Astrocyte of the spinal cord (primary cell): ENCODE measurements around the gene MRPL37.

Experiments used
- DNase-seq: peaks from one replicate; pipeline ENCODE4 v3.0.0; 2011; ENCODE audit warnings: low read depth, low spot score
- H3K4me3 ChIP-seq: 2 replicates; pipeline ENCODE4 v1.5.1; 2011; ENCODE audit warnings: low read depth, mild to moderate bottlenecking, low read length, moderate library complexity
- CTCF ChIP-seq: IDR thresholded peaks from 2 replicates; pipeline ENCODE4 v1.5.1; 2012; ENCODE audit warnings: low read depth, mild to moderate bottlenecking, low read length, inconsistent platforms
- in situ Hi-C: cut with HindIII; loops from 2 replicates; pipeline ENCODE4 v1.10.0; 2017; ENCODE audit warnings: low sequenced_read_pairs

MRPL37 gene

GRCh38 chr1:54157401-54157800 lies 42.6 kb upstream of the MRPL37 start:
- H3K4me3 ChIP-seq, result no peak overlapping the region
- no peak for DNase-seq
- in situ Hi-C loops, result no loop called here
- TF ChIP-seq CTCF, result no peak

- in situ Hi-C loops, result no loop called here
- no peak for TF ChIP-seq CTCF
- no peak overlapping the region for H3K4me3 ChIP-seq
- DNase-seq, result peak; percentile 22
Observed at GRCh38 chr1:54158071-54158470, 41.9 kb upstream of the MRPL37 start.

- in situ Hi-C loops, result no loop called here
- H3K4me3 ChIP-seq, result no peak overlapping the region
- DNase-seq, result no peak
- no peak for TF ChIP-seq CTCF
Observed at GRCh38 chr1:54159733-54160316, 40.1 kb upstream of the MRPL37 start.

GRCh38 chr1:54160351-54160750 lies 39.6 kb upstream of the MRPL37 start:
- no peak for TF ChIP-seq CTCF
- no peak for DNase-seq
- H3K4me3 ChIP-seq, result no peak overlapping the region
- in situ Hi-C loops, result no loop called here

GRCh38 chr1:54161495-54162168 lies 38.3 kb upstream of the MRPL37 start:
- no peak for DNase-seq
- in situ Hi-C loops, result no loop called here
- no peak for TF ChIP-seq CTCF
- H3K4me3 ChIP-seq, result no peak overlapping the region

- in situ Hi-C loops, result no loop called here
- no peak for DNase-seq
- H3K4me3 ChIP-seq, result no peak overlapping the region
- no peak for TF ChIP-seq CTCF
Observed at GRCh38 chr1:54163051-54163450, 36.9 kb upstream of the MRPL37 start.
